ENCODE data around the gene GLIPR1. TPM values are rescaled to one million over a fixed set of nuclear protein-coding genes. Genes with fewer than 3 reads are reported as not detected.
"Not testable (repeated sequence)": the region's sequence is repeated elsewhere in the genome, so short reads cannot be mapped to it uniquely, and the experiment has no call there.

The GLIPR1 gene
- total RNA-seq, 4 donors from 2014 or later: 1.8 to 6.7 (median 4.4) TPM

DNA sequence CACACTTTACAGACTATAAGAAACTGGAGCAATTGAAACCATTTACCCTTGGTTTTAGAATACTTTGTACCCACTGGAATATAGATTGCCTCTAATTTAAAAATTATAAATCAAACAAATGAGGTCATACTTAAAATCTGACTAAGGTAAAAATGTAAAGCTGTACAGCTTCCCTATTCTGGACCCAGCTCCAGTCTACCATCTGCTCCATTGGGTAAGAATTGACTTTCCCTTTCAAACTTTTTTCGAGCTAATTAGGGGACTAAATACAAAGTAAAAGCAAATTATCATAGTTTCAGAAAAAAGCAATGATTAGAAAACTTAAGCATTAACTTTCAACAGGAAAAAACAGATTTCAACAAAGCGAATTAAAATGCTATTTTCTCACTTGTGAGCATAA is 26.5 kb downstream of the GLIPR1 start:
- 80% methylated on average over 2 of the region's 2 CpGs for WGBS
- Histone ChIP-seq H3K4me3 (no peak overlapping the region), H3K36me3 (peaks cover 33% of the 10 kb centered on the region), H3K4me1 (peaks cover 26% of the 10 kb centered on the region), H3K27ac (no peak overlapping the region), H3K9me3 (no peaks in the 10 kb centered on the region), H3K27me3 (no peaks in the 10 kb centered on the region)
- no peak for DNase-seq (ENCODE audit: low spot score in 2 of 2)
- TF ChIP-seq POLR2AphosphoS5 (IDR thresholded peaks at IDR 0.05) (no peak), POLR2A (IDR thresholded peaks at IDR 0.05) (no peak), EP300 (IDR thresholded peaks at IDR 0.05) (no peak)
- TF ChIP-seq, protein P1, sequence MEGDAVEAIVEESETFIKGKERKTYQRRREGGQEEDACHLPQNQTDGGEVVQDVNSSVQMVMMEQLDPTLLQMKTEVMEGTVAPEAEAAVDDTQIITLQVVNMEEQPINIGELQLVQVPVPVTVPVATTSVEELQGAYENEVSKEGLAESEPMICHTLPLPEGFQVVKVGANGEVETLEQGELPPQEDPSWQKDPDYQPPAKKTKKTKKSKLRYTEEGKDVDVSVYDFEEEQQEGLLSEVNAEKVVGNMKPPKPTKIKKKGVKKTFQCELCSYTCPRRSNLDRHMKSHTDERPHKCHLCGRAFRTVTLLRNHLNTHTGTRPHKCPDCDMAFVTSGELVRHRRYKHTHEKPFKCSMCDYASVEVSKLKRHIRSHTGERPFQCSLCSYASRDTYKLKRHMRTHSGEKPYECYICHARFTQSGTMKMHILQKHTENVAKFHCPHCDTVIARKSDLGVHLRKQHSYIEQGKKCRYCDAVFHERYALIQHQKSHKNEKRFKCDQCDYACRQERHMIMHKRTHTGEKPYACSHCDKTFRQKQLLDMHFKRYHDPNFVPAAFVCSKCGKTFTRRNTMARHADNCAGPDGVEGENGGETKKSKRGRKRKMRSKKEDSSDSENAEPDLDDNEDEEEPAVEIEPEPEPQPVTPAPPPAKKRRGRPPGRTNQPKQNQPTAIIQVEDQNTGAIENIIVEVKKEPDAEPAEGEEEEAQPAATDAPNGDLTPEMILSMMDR (IDR thresholded peaks at IDR 0.05): no peak

DNA sequence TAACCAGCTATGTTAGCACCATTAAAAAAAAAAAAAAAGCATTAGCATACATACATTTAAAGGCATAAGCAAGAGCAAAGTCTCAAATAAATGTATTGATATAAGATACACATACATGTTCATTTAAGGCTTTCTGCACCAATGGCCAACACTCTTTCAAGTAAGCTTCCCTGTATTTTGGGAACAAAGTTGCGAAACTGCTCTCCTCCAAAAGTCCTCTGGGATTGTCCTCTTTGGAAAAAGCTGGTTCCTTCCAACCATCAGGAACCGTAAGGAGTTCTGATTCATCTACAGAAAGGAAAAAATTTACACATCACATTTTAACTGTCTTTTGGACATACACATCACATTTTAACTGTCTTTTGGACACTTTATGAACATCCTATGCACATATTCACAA is 27.6 kb downstream of the GLIPR1 start:
- WGBS: 62% methylated on average over 2 of the region's 2 CpGs
- Histone ChIP-seq H3K4me1 (peaks cover 26% of the 10 kb centered on the region), H3K9me3 (no peaks in the 10 kb centered on the region), H3K27ac (no peak overlapping the region), H3K36me3 (peaks cover 22% of the 10 kb centered on the region), H3K27me3 (no peaks in the 10 kb centered on the region), H3K4me3 (no peak overlapping the region)
- TF ChIP-seq, protein P1 (IDR thresholded peaks at IDR 0.05): no peak
- TF ChIP-seq EP300 (IDR thresholded peaks at IDR 0.05) (no peak), POLR2A (IDR thresholded peaks at IDR 0.05) (no peak), POLR2AphosphoS5 (IDR thresholded peaks at IDR 0.05) (no peak)
- no peak for DNase-seq (ENCODE audit: low spot score in 2 of 2)

DNA sequence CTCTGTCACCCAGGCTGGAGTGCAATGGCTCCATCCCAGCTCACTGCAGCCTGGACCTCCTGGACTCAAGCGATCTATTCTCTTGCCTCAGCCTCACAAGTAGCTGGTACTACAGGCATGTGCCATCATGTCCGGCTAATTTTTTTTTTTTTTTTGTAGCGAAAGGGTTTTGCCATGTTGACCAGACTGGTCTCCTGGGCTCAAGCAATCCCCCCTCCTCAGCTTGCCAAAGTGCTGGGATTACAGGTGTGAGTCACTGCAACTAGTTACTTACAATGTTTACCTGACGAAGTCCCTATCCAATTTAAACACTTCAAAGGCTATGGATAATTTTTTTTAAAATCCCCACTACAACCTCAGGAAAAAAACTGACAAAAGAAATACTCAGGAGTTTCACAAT is 29.1 kb downstream of the GLIPR1 start:
- TF ChIP-seq EP300 (IDR thresholded peaks at IDR 0.05) (no peak), POLR2A (IDR thresholded peaks at IDR 0.05) (no peak), POLR2AphosphoS5 (IDR thresholded peaks at IDR 0.05) (no peak)
- TF ChIP-seq, protein P1 (IDR thresholded peaks at IDR 0.05): no peak
- H3K27me3 ChIP-seq: no peaks in the 10 kb centered on the region
- no peak overlapping the region for H3K4me3 ChIP-seq
- 64% methylated on average over 4 of the region's 4 CpGs for WGBS
- no peak for DNase-seq (ENCODE audit: low spot score in 2 of 2)
- H3K9me3 ChIP-seq: no peaks in the 10 kb centered on the region
- H3K4me1 ChIP-seq: peaks cover 26% of the 10 kb centered on the region
- peaks cover 15% of the 10 kb centered on the region for H3K36me3 ChIP-seq
- H3K27ac ChIP-seq: no peak overlapping the region

DNA sequence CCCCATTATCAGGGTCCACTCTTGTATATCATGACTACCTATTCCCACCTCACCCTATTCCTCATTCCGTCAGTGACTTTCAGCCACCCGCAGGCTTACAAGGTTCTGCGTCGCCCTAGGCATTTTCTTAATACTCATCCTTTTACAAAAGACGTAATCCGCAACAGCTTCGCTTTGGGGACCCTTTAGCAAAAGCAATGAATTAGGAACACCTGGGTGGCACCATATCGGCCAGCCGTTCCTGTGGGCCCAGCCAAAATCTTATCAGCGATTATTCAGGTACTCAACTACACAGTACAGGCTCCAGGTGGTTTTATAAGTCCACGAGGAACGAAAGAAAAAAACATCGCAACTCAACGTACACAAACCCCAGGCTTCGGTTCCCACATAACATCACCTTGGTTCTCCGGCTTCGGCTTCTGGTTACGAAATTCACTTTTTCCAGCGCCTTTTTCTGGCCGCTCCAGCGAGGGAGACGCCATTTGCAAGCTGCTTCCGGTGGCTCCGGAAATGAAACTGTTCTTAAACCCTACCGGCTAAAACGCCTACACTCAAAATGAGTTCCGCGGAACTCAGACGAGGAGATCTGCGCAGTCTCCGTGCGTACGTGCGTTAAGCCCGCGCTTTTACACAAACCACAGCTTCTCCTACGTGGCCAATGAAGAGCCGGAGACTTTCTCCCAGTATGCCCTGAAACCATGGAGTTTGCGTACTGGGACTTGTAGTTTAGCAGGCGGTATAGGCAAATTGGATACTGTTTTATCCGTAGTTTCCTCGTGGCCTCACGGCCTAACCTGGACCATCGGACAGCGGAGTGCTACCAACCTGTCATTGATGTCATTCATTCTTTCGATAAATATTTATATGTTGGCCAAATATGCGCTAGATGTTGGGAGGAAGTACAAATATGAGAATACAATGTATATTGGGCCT is 30.8 kb downstream of the GLIPR1 start, which contains the start of gene KRR1:
Gene KRR1, minus strand, starts transcription at position 494 of the 933 bp plus-strand sequence. Its CDS starts 12 bp downstream, at position 482.
- no peaks in the 10 kb centered on the region for H3K27me3 ChIP-seq
- H3K36me3 ChIP-seq: peaks cover 4% of the 10 kb centered on the region
- H3K4me1 ChIP-seq: peaks cover 26% of the 10 kb centered on the region
- no peak for TF ChIP-seq EP300 (IDR thresholded peaks at IDR 0.05)
- peak in 1 of 2 donors; percentile 42 for TF ChIP-seq POLR2A (IDR thresholded peaks at IDR 0.05)
- TF ChIP-seq, protein P1 (IDR thresholded peaks at IDR 0.05): no peak
- TF ChIP-seq POLR2AphosphoS5 (IDR thresholded peaks at IDR 0.05): peak; percentile 2 to 49 (median 36)
- 5% methylated on average over 44 of the region's 47 CpGs for WGBS
- no peaks in the 10 kb centered on the region for H3K9me3 ChIP-seq
- H3K4me3 ChIP-seq: peak within 1 kb of the TSS; percentile 82
- DNase-seq (ENCODE audit: low spot score in 2 of 2): peak; percentile 93 to 94
- H3K27ac ChIP-seq: peak within 1 kb of the TSS; percentile 71

DNA sequence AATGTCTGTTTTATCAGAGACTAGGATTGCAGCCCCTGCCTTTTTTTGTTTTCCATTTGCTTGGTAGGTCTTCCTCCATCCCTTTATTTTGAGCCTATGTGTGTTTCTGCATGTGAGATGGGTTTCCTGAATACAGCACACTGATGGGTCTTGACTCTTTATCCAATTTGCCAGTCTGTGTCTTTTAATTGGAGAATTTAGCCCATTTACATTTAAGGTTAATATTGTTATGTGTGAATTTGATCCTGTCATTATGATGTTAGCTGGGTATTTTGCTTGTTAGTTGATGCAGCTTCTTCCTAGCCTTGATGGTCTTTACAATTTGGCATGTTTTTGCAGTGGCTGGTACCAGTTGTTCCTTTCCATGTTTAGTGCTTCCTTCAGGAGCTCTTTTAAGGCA is 40.7 kb downstream of the GLIPR1 start:
- not testable (repeated sequence) for DNase-seq (ENCODE audit: low spot score in 2 of 2)

GRCh38 chr12:75522124-75522523 is 41.6 kb downstream of the GLIPR1 start:
- H3K9me3 ChIP-seq; H3K27ac ChIP-seq; H3K4me3 ChIP-seq; H3K27me3 ChIP-seq; H3K36me3 ChIP-seq; H3K4me1 ChIP-seq; DNase-seq (ENCODE audit: low spot score in 2 of 2): not testable (repeated sequence)
- 93% methylated on average over 5 of the region's 5 CpGs for WGBS

More for the DNA sequence above, 40.7 kb downstream of the GLIPR1 start:
- H3K4me1 ChIP-seq, H3K4me3 ChIP-seq, H3K9me3 ChIP-seq, H3K36me3 ChIP-seq, H3K27me3 ChIP-seq, H3K27ac ChIP-seq: not testable (repeated sequence)

Data from suprapubic skin (tissue), 4 donors.